ENCODE results near the gene ADI1.

DNA sequence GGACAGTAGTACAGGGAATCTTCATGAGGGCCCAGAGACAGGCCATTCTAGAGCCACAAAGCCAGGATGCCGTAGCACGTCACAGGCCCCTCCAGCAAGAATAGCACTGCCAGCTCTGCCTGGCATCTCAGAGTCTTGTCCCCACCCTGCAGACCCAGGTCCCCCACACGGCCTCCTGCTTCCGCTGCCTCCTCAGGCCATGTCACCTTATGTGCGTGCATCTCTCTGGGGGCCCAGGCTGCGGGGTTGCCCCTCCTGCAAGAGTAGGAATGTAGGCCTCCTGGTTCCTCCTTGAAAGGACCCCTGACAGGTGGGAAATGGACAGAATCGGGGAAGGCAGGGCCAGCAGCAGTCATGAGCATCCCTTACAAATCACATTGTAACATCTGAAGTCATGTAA lies 49.8 kb downstream of the ADI1 start:
- TF ChIP-seq, protein P1, sequence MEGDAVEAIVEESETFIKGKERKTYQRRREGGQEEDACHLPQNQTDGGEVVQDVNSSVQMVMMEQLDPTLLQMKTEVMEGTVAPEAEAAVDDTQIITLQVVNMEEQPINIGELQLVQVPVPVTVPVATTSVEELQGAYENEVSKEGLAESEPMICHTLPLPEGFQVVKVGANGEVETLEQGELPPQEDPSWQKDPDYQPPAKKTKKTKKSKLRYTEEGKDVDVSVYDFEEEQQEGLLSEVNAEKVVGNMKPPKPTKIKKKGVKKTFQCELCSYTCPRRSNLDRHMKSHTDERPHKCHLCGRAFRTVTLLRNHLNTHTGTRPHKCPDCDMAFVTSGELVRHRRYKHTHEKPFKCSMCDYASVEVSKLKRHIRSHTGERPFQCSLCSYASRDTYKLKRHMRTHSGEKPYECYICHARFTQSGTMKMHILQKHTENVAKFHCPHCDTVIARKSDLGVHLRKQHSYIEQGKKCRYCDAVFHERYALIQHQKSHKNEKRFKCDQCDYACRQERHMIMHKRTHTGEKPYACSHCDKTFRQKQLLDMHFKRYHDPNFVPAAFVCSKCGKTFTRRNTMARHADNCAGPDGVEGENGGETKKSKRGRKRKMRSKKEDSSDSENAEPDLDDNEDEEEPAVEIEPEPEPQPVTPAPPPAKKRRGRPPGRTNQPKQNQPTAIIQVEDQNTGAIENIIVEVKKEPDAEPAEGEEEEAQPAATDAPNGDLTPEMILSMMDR (IDR thresholded peaks at IDR 0.05) = no peak
- TF ChIP-seq POLR2A (IDR thresholded peaks at IDR 0.05) = no peak

Measured in adrenal gland (tissue), 5 donors.